H1 (cell line): ENCODE measurements around the gene NEDD4L. TPM values are rescaled to one million over a fixed set of nuclear protein-coding genes. Genes with fewer than 3 reads are reported as not detected.

ENCODE experiments used
- CTCF ChIA-PET: fragments of 300-600 bp; sonication (Branson Sonifier 250); formaldehyde crosslinking; loops from one replicate; lab custom pipeline; 2021; ENCODE audit not compliant: partially characterized antibody; lab: Charles Lee
- POLR2A ChIA-PET: fragments of 300-600 bp; sonication (Branson Sonifier 250); formaldehyde crosslinking; loops from one replicate; lab custom pipeline; 2021; ENCODE audit warnings: inconsistent platforms; ENCODE audit not compliant: partially characterized antibody; lab: Charles Lee
- DNase-seq, 2 experiments: peaks; one replicate each; pipeline versions ENCODE4 v3.0.0 to v3.0.0-alpha.2; 2010 to 2022; ENCODE audit warnings: low spot score in 2 of 2, low read depth in 1 of 2, mixed read lengths in 1 of 2
- FAIRE-seq: peaks from 2 replicates; lab custom pipeline; 2011; peaks lifted over from hg19 to GRCh38; lab: Jason Lieb, UNC
- H2AFZ ChIP-seq: 2 replicates; pipeline ENCODE4 v1.8.1; 2012; ENCODE audit warnings: low read length, inconsistent platforms
- H2AK5ac ChIP-seq: 2 replicates; pipeline ENCODE4 v1.6.1; 2013; ENCODE audit warnings: low read depth, low read length
- H2BK120ac ChIP-seq: replicated peaks from 2 replicates; pipeline ENCODE3; 2013; ENCODE audit warnings: low read depth, low read length, inconsistent platforms
- H2BK12ac ChIP-seq: 2 replicates; pipeline ENCODE4 v1.6.1; 2013; ENCODE audit warnings: low read depth, low read length
- H2BK15ac ChIP-seq: 2 replicates; pipeline ENCODE4 v1.6.1; 2013; ENCODE audit warnings: low read length
- H2BK20ac ChIP-seq: 2 replicates; pipeline ENCODE4 v1.6.1; 2013; ENCODE audit warnings: low read length
- H2BK5ac ChIP-seq: 2 replicates; pipeline ENCODE4 v1.6.1; 2013; ENCODE audit warnings: low read depth, low read length
- H3K14ac ChIP-seq: 2 replicates; pipeline ENCODE4 v1.6.1; 2013; ENCODE audit warnings: inconsistent platforms; ENCODE audit not compliant: insufficient read length
- H3K18ac ChIP-seq: 2 replicates; pipeline ENCODE4 v1.6.1; 2013; ENCODE audit warnings: low read length; ENCODE audit errors: extremely low read depth
- H3K23ac ChIP-seq: 2 replicates; pipeline ENCODE4 v1.6.1; 2013; ENCODE audit warnings: inconsistent platforms; ENCODE audit not compliant: insufficient read length
- H3K23me2 ChIP-seq: 2 replicates; pipeline ENCODE4 v1.6.1; 2013; ENCODE audit warnings: low read depth, low read length
- H3K27ac ChIP-seq: 2 replicates; pipeline ENCODE4 v1.6.1; 2011; ENCODE audit warnings: low read depth, low read length, inconsistent platforms
- H3K27me3 ChIP-seq, 4 experiments: replicated peaks in 1 of 4; 1 replicate in 1 of 4; 2 replicates in 3 of 4; pipeline versions ENCODE4 v1.6.1 to v1.8.1; 2011 to 2013; ENCODE audit warnings: low read length in 3 of 4, mild to moderate bottlenecking in 3 of 4, inconsistent platforms in 2 of 4, mixed read lengths in 2 of 4, moderate library complexity in 1 of 4; ENCODE audit not compliant: control insufficient read depth in 3 of 4, insufficient read depth in 3 of 4; ENCODE audit errors: extremely low read depth in 1 of 4
- H3K36me3 ChIP-seq, 4 experiments: 2 replicates each; pipeline versions ENCODE4 v1.6.1 to v1.8.1; 2011 to 2013; ENCODE audit warnings: mild to moderate bottlenecking in 4 of 4, low read length in 3 of 4, moderate library complexity in 2 of 4, control low read depth in 1 of 4, inconsistent platforms in 1 of 4; ENCODE audit not compliant: insufficient read depth in 4 of 4, control insufficient read depth in 2 of 4
- H3K4ac ChIP-seq: replicated peaks from 2 replicates; pipeline ENCODE3; 2013; ENCODE audit warnings: low read length, low read depth, mixed read lengths, inconsistent platforms; ENCODE audit not compliant: insufficient read length
- H3K4me1 ChIP-seq, 4 experiments: replicated peaks in 1 of 4; 1 replicate in 1 of 4; 2 replicates in 3 of 4; pipeline versions ENCODE4 v1.6.1 to v1.8.1; 2011 to 2013; ENCODE audit warnings: low read length in 3 of 4, inconsistent platforms in 2 of 4, mixed read lengths in 1 of 4; ENCODE audit not compliant: insufficient read depth in 4 of 4, control insufficient read depth in 3 of 4
- H3K4me2 ChIP-seq, 2 experiments: 2 replicates each; pipeline versions ENCODE4 v1.6.1 to v1.8.1; 2011 to 2013; ENCODE audit warnings: low read depth in 2 of 2, low read length in 2 of 2, control low read depth in 1 of 2, inconsistent platforms in 1 of 2, mild to moderate bottlenecking in 1 of 2; ENCODE audit not compliant: insufficient read depth in 1 of 2
- H3K4me3 ChIP-seq, 4 experiments: fragments of 200-600, 300-600 bp in 1 of 4; sonication (generic), shearing (Covaris generic), sonication (Bioruptor Twin) in 1 of 4; 2 replicates each; pipeline versions ENCODE4 v1.5.1 to v1.8.1; 2011 to 2016; ENCODE audit warnings: low read length in 4 of 4, low read depth in 3 of 4, control low read depth in 2 of 4, inconsistent platforms in 2 of 4, mild to moderate bottlenecking in 2 of 4, mixed read lengths in 1 of 4, moderate library complexity in 1 of 4; ENCODE audit not compliant: insufficient read depth in 2 of 4; ENCODE audit errors: extremely low read depth in 1 of 4
- H3K56ac ChIP-seq: replicated peaks from 2 replicates; pipeline ENCODE3; 2013; ENCODE audit warnings: low read depth, mild to moderate bottlenecking, mixed read lengths, low read length, inconsistent platforms; ENCODE audit not compliant: insufficient read length
- H3K79me1 ChIP-seq: 2 replicates; pipeline ENCODE4 v1.6.1; 2013; ENCODE audit warnings: low read depth, low read length, control low read depth
- H3K79me2 ChIP-seq, 2 experiments: 2 replicates each; pipeline versions ENCODE4 v1.6.1 to v1.8.1; 2012 to 2013; ENCODE audit warnings: low read length in 2 of 2, mild to moderate bottlenecking in 2 of 2, inconsistent platforms in 1 of 2; ENCODE audit not compliant: insufficient read depth in 2 of 2, control insufficient read depth in 1 of 2
- H3K9ac ChIP-seq, 4 experiments: replicated peaks in 1 of 4; 1 replicate in 1 of 4; 2 replicates in 3 of 4; pipeline versions ENCODE4 v1.6.1 to v1.8.1; 2011 to 2013; ENCODE audit warnings: low read depth in 3 of 4, low read length in 3 of 4, control low read depth in 2 of 4, mild to moderate bottlenecking in 2 of 4, moderate library complexity in 2 of 4, inconsistent platforms in 1 of 4; ENCODE audit errors: extremely low read depth in 1 of 4
- H3K9me3 ChIP-seq, 2 experiments: 2 replicates each; pipeline versions ENCODE4 v1.6.1 to v1.8.1; 2012 to 2013; ENCODE audit warnings: mild to moderate bottlenecking in 2 of 2, moderate library complexity in 2 of 2, control low read depth in 1 of 2, inconsistent platforms in 1 of 2, low read depth in 1 of 2, low read length in 1 of 2, mixed read lengths in 1 of 2; ENCODE audit not compliant: insufficient read depth in 2 of 2
- H4K20me1 ChIP-seq, 2 experiments: replicated peaks in 1 of 2; 2 replicates each; pipeline versions ENCODE3 to v1.8.1; 2011 to 2013; ENCODE audit warnings: inconsistent platforms in 2 of 2, low read length in 2 of 2, mild to moderate bottlenecking in 1 of 2; ENCODE audit not compliant: insufficient read depth in 2 of 2, control insufficient read depth in 1 of 2
- H4K5ac ChIP-seq: 2 replicates; pipeline ENCODE4 v1.6.1; 2013; ENCODE audit warnings: low read length, low read depth, mixed read lengths, inconsistent platforms; ENCODE audit not compliant: insufficient read length
- H4K8ac ChIP-seq: 2 replicates; pipeline ENCODE4 v1.8.0; 2013; ENCODE audit warnings: mild to moderate bottlenecking, moderate library complexity, low read length, inconsistent platforms; ENCODE audit not compliant: insufficient read depth; ENCODE audit errors: extremely low read depth
- H4K91ac ChIP-seq: replicated peaks from 2 replicates; pipeline ENCODE3; 2013; ENCODE audit warnings: low read length, mixed read lengths, inconsistent platforms; ENCODE audit not compliant: insufficient read length
- CBX5 ChIP-seq: fragments of 300-800, 300-1000 bp; sonication (generic); IDR thresholded peaks from 2 replicates; pipeline ENCODE4 v1.7.1; 2016; ENCODE audit warnings: antibody characterized with exemption, low read length, low read depth
- CHD2 ChIP-seq: IDR thresholded peaks from 2 replicates; pipeline ENCODE4 v1.6.1; 2012; ENCODE audit warnings: low read length, improper control_type of control experiment
- KDM4A ChIP-seq: IDR thresholded peaks from one replicate; pipeline ENCODE4 v1.7.1; 2012; ENCODE audit warnings: low read depth, mild to moderate bottlenecking, moderate library complexity, low read length, inconsistent platforms; ENCODE audit not compliant: severe bottlenecking
- MAFK ChIP-seq: IDR thresholded peaks from 2 replicates; pipeline ENCODE4 v1.6.1; 2012; ENCODE audit warnings: low read depth, mild to moderate bottlenecking, improper control_type of control experiment, low read length
- NRF1 ChIP-seq: IDR thresholded peaks from 2 replicates; pipeline ENCODE4 v1.6.1; 2011; ENCODE audit warnings: mild to moderate bottlenecking, low read depth, low read length, improper control_type of control experiment
- POLR2AphosphoS5 ChIP-seq: IDR thresholded peaks from 2 replicates; pipeline ENCODE4 v1.6.1; 2011; ENCODE audit warnings: low read depth, low read length
- RNF2 ChIP-seq: fragments of 200-900, 300-1000 bp; sonication (generic); IDR thresholded peaks from 2 replicates; pipeline ENCODE4 v1.7.1; 2016; ENCODE audit warnings: borderline replicate concordance, low read depth, mild to moderate bottlenecking, antibody characterized with exemption, low read length; ENCODE audit not compliant: poor library complexity, severe bottlenecking; ENCODE audit errors: missing control alignments
- SP4 ChIP-seq: IDR thresholded peaks from 2 replicates; pipeline ENCODE4 v1.6.1; 2012; ENCODE audit warnings: low read length, inconsistent platforms
- SUZ12 ChIP-seq: fragments of 200-600 bp; sonication (generic); IDR thresholded peaks from 2 replicates; pipeline ENCODE4 v1.6.1; 2012; ENCODE audit warnings: mild to moderate bottlenecking, inconsistent platforms, low read length, moderate library complexity, mixed read lengths
- WGBS, 2 experiments: shearing (Covaris generic) in 1 of 2; methylation state at CpG; one replicate each; pipeline versions ENCODE4 v1.1.6 to v1.1.7; 2013 to 2015; ENCODE audit warnings: low lambda C conversion rate in 2 of 2, mixed read lengths in 2 of 2, inconsistent platforms in 1 of 2, low coverage in 1 of 2, missing lambda C conversion rate in 1 of 2; ENCODE audit not compliant: insufficient replicate concordance in 2 of 2, insufficient coverage in 1 of 2, insufficient read length in 1 of 2; ENCODE audit errors: extremely low coverage in 1 of 2, missing lambda C conversion rate in 1 of 2; 5-methylcytosine and 5-hydroxymethylcytosine counted together
- polyA plus RNA-seq, 7 experiments: library from polyadenylated mRNA; depleted of rRNA in 3 of 7; stranded (reverse) in 5 of 7; unstranded in 2 of 7; fragments of >200 nt in 5 of 7; fragments of 200-250 nt in 2 of 7; gene quantifications; 1 replicate in 5 of 7; 2 replicates in 1 of 7; 4 replicates in 1 of 7; pipeline versions ENCODE4 v1.2.1 to v1.2.3, GENCODE V29; 2011 to 2013; ENCODE audit warnings: missing spikeins in 2 of 7, mixed read lengths in 2 of 7
- total RNA-seq: library from RNA; stranded (reverse); fragmentation: NEBNext Ultra II Directional; extraction: Animal tissue kit (Norgen Biotek cat#: 25700); gene quantifications from 2 replicates; pipeline ENCODE4 v1.2.1, GENCODE V29; 2021
- TF ChIP-seq, protein P1 (sequence below), 3 experiments: IDR thresholded peaks; 1 replicate in 2 of 3; 2 replicates in 1 of 3; pipeline versions ENCODE4 v1.5.1 to v1.6.1; 2011; ENCODE audit warnings: low read length in 3 of 3, mild to moderate bottlenecking in 3 of 3, inconsistent platforms in 2 of 3, low read depth in 1 of 3, moderate library complexity in 1 of 3; ENCODE audit not compliant: insufficient read depth in 1 of 3; ENCODE audit errors: control extremely low read depth in 1 of 3

Gene NEDD4L
- total and polyA plus RNA-seq, 2 of the 8 experiments (the other 6 are each of a cell fraction or from before 2014, with no cell fraction given) = 37.3 to 69.8 TPM

DNA sequence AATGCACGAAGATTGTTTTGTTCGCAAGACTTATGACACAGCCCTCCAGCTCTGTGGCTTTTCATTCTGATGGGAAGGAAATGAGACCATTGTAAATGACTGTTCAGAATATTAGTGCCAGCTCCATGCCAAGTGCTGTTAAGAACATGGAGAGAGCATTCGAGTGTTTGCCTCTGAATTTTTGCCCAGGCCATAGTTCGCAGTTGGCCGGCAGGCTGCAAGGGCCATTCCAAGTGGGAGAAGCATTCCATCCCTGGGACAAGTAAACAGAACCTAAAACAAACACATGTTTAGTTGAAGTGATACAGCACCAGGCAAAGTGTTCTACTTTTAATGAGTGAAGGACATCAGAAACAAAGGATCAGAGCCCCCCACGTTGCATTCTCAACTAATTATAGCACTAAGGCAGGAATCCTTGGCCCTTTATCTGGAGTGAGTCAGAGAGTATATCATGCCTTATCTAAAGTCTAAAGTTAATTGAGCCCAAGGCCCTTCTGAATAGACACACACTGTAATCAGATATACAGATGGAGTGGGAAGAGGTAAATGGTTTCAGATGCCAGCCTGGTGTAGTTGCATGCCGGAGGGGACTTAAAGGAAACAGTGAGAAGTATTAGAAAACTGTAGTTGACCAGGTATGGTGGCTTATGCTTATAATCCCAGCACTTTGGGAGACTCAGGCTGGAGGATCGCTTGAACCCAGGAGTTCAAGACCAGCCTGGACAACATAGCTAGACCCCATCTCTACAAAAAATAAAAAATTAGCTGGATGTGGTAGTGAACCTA is 53.3 kb downstream of the NEDD4L start:
- CTCF ChIA-PET = interaction anchor here (2.6 kb wide), 1 partner anchor 54 kb away, joined by 10 read pairs; the partner anchor contains the start of gene NEDD4L
- Histone ChIP-seq H3K27ac (no peak overlapping the region), H2AFZ (no peak overlapping the region), H3K4me2 (no peak overlapping the region), H3K18ac (no peak overlapping the region), H2BK120ac (no peak overlapping the region), H3K9ac (no peak overlapping the region), H3K56ac (no peak overlapping the region), H2AK5ac (no peak overlapping the region), H3K36me3 (no peaks in the 10 kb centered on the region), H2BK20ac (no peak overlapping the region), H3K9me3 (no peaks in the 10 kb centered on the region), H4K5ac (no peak overlapping the region), H4K8ac (no peak overlapping the region), H3K4me1 (peaks cover 3 to 36% (median 25%) of the 10 kb centered on the region in 4 experiments), H3K27me3 (no peaks in the 10 kb centered on the region), H3K23me2 (no peaks in the 10 kb centered on the region; the same call in 1 of the 2 replicates), H2BK5ac (no peak overlapping the region), H3K79me1 (peaks cover 13% of the 10 kb centered on the region), H4K20me1 (no peaks in the 10 kb centered on the region), H2BK15ac (no peak overlapping the region), H3K14ac (no peak overlapping the region), H3K23ac (no peak overlapping the region), H3K4me3 (no peak overlapping the region), H3K79me2 (peaks cover 0 to 71% of the 10 kb centered on the region in 2 experiments; a peak in 2 of 4 replicates), H2BK12ac (no peak overlapping the region), H3K4ac (no peak overlapping the region), H4K91ac (no peak overlapping the region)
- 91% methylated on average over 8 of the region's 8 CpGs; no CpG with 5 or more reads in 1 of the 2 experiments for WGBS, 2 experiments
- POLR2A ChIA-PET = no interaction called here
- no peak for DNase-seq
- no peak for FAIRE-seq
- TF ChIP-seq NRF1 (no peak), MAFK (no peak), SP4 (no peak), CBX5 (no peak), SUZ12 (no peak), RNF2 (no peak), CHD2 (no peak), POLR2AphosphoS5 (no peak), KDM4A (no peak)
- TF ChIP-seq, protein P1, sequence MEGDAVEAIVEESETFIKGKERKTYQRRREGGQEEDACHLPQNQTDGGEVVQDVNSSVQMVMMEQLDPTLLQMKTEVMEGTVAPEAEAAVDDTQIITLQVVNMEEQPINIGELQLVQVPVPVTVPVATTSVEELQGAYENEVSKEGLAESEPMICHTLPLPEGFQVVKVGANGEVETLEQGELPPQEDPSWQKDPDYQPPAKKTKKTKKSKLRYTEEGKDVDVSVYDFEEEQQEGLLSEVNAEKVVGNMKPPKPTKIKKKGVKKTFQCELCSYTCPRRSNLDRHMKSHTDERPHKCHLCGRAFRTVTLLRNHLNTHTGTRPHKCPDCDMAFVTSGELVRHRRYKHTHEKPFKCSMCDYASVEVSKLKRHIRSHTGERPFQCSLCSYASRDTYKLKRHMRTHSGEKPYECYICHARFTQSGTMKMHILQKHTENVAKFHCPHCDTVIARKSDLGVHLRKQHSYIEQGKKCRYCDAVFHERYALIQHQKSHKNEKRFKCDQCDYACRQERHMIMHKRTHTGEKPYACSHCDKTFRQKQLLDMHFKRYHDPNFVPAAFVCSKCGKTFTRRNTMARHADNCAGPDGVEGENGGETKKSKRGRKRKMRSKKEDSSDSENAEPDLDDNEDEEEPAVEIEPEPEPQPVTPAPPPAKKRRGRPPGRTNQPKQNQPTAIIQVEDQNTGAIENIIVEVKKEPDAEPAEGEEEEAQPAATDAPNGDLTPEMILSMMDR (IDR thresholded peaks at IDR 0.05; ENCODE audit: control extremely low read depth in 1 of 3, insufficient read depth in 1 of 3, low read depth in 1 of 3, low read length in 3 of 3) = no peak
